Kidney (tissue), 14 donors: Measurements from ENCODE around the gene PRLR. TPM values are rescaled to one million over a fixed set of nuclear protein-coding genes. Genes with fewer than 3 reads are reported as not detected.

ENCODE experiments used
- DNase-seq, 5 donors: peaks; one replicate each; pipeline ENCODE4 v3.0.0-alpha.2; 2013 to 2020
- FAIRE-seq: peaks from 2 replicates; lab custom pipeline; 2012; peaks lifted over from hg19 to GRCh38; lab: Jason Lieb, UNC
- H3K27ac ChIP-seq, 2 donors: one replicate each; pipeline ENCODE4 v1.7.0; 2013; ENCODE audit warnings: low read depth in 2 of 2, low read length in 2 of 2, inconsistent platforms in 1 of 2
- H3K27me3 ChIP-seq: one replicate; pipeline ENCODE4 v1.7.1; 2013; ENCODE audit warnings: low read length, inconsistent platforms; ENCODE audit not compliant: control insufficient read depth, insufficient read depth
- H3K36me3 ChIP-seq, 3 donors: one replicate each; pipeline versions ENCODE4 v1.7.0 to v1.7.1; 2013; ENCODE audit warnings: low read length in 3 of 3, control low read depth in 1 of 3, inconsistent platforms in 1 of 3; ENCODE audit not compliant: insufficient read depth in 3 of 3, control insufficient read depth in 2 of 3
- H3K4me1 ChIP-seq, 3 donors: one replicate each; pipeline versions ENCODE4 v1.7.0 to v1.7.1; 2013; ENCODE audit warnings: low read length in 3 of 3, inconsistent platforms in 1 of 3, low read depth in 1 of 3; ENCODE audit not compliant: control insufficient read depth in 2 of 3, insufficient read depth in 2 of 3
- H3K4me3 ChIP-seq, 3 donors: one replicate each; pipeline versions ENCODE4 v1.7.0 to v1.8.1; 2013; ENCODE audit warnings: low read length in 3 of 3, control low read depth in 1 of 3, inconsistent platforms in 1 of 3
- H3K9ac ChIP-seq, 3 donors: one replicate each; pipeline versions ENCODE4 v1.7.0 to v1.7.1; 2013; ENCODE audit warnings: low read length in 3 of 3, control low read depth in 1 of 3, inconsistent platforms in 1 of 3
- H3K9me3 ChIP-seq, 3 donors: one replicate each; pipeline versions ENCODE4 v1.7.0 to v1.7.1; 2013; ENCODE audit warnings: low read length in 3 of 3, control low read depth in 1 of 3, inconsistent platforms in 1 of 3; ENCODE audit not compliant: control insufficient read depth in 2 of 3, insufficient read depth in 1 of 3
- CTCF ChIP-seq: IDR thresholded peaks from 3 replicates; pipeline ENCODE4 v1.5.1; 2012; ENCODE audit warnings: mild to moderate bottlenecking, moderate library complexity, borderline replicate concordance; ENCODE audit not compliant: insufficient read depth; ENCODE audit errors: extremely low read depth
- intact Hi-C: fragments of 100-400 bp; cut with DNase I; formaldehyde crosslinking; loops from one replicate; pipeline ENCODE4 v1.11.1; 2022
- polyA plus RNA-seq: library from polyadenylated mRNA; stranded (reverse); fragments of 350-450 nt; fragmentation: Illumina TruSeq; extraction: RNeasy Lipid Tissue Mini Kit (QIAGEN cat#74804); gene quantifications from one replicate; pipeline ENCODE4 v1.2.3, GENCODE V29; 2014; ENCODE audit warnings: low read depth, low replicate concordance; ENCODE audit not compliant: insufficient read depth
- total RNA-seq: library from RNA; stranded (reverse); fragmentation: NEBNext Ultra II Directional; extraction: Animal tissue kit (Norgen Biotek cat#: 25700); gene quantifications from one replicate; pipeline ENCODE4 v1.2.1, GENCODE V29; 2021
- donor health status: control.
- donor health status: control.
- donor health status: control.
- donor health status: control.
- donor health status: control.
- donor health status: DM: yes; HTN: yes; CAD: no.
- donor health status: Normal renal cell carcinoma (clear cell type).

Gene PRLR
- total and polyA plus RNA-seq, 2 donors from 2014 or later, result 6.3 to 9.3 TPM

- DNase-seq (no peak), FAIRE-seq (no peak)
- no peaks in the 10 kb centered on the region for H3K27me3 ChIP-seq
- no peak overlapping the region for H3K9ac ChIP-seq
- H3K9me3 ChIP-seq, result no peaks in the 10 kb centered on the region
- H3K27ac ChIP-seq, result no peak overlapping the region
- intact Hi-C loops, result no loop called here
- no peak overlapping the region for H3K4me3 ChIP-seq
- H3K36me3 ChIP-seq, result no peaks in the 10 kb centered on the region
- H3K4me1 ChIP-seq, result no peaks in the 10 kb centered on the region
- TF ChIP-seq CTCF, result no peak
Observed at GRCh38 chr5:35145691-35146317, 84.5 kb downstream of the PRLR start.

- Histone ChIP-seq H3K27me3 (no peaks in the 10 kb centered on the region), H3K4me1 (no peaks in the 10 kb centered on the region), H3K36me3 (no peaks in the 10 kb centered on the region), H3K9me3 (no peaks in the 10 kb centered on the region), H3K27ac (no peak overlapping the region), H3K9ac (no peak overlapping the region), H3K4me3 (no peak overlapping the region)
- TF ChIP-seq CTCF, result no peak
- intact Hi-C loops, result no loop called here
- no peak for DNase-seq
- FAIRE-seq, result no peak
Observed at GRCh38 chr5:35145012-35145411, 85.3 kb downstream of the PRLR start.

GRCh38 chr5:35143841-35144240 lies 86.4 kb downstream of the PRLR start:
- Histone ChIP-seq H3K27ac (no peak overlapping the region), H3K4me3 (no peak overlapping the region), H3K27me3 (no peaks in the 10 kb centered on the region), H3K9me3 (no peaks in the 10 kb centered on the region), H3K36me3 (no peaks in the 10 kb centered on the region), H3K9ac (no peak overlapping the region), H3K4me1 (no peaks in the 10 kb centered on the region)
- FAIRE-seq (no peak), DNase-seq (no peak)
- intact Hi-C loops, result no loop called here
- TF ChIP-seq CTCF, result no peak

- Histone ChIP-seq H3K27me3 (no peaks in the 10 kb centered on the region), H3K4me1 (no peaks in the 10 kb centered on the region), H3K36me3 (peaks cover 0 to 4% (median 0%) of the 10 kb centered on the region in 3 donors), H3K27ac (no peak overlapping the region), H3K9me3 (no peaks in the 10 kb centered on the region), H3K9ac (no peak overlapping the region), H3K4me3 (no peak overlapping the region)
- TF ChIP-seq CTCF, result no peak
- no peak for DNase-seq
- intact Hi-C loops, result no loop called here
- FAIRE-seq, result no peak
Observed at GRCh38 chr5:35141739-35142138, 88.5 kb downstream of the PRLR start.
